ENCODE measurements around the gene PDIK1L. TPM values are rescaled to one million over a fixed set of nuclear protein-coding genes. Genes with fewer than 3 reads are reported as not detected.

Gene PDIK1L
- 4.0 TPM for total RNA-seq
- long read RNA-seq, full-length matches to known transcripts, result 14 of 15 reads
- long read RNA-seq, partial matches to known transcripts, result 0 of 15 reads
- long read RNA-seq, other reads (novel, unspliced or antisense), result 1 of 15 reads

- DNase-seq (peak; percentile 96), ATAC-seq (ENCODE audit: poor library complexity) (peak; percentile 95)
- intact Hi-C loops (cut with DNase I), result loop anchor here (5.0 kb wide), 1 partner anchor 46 kb away; the partner anchor contains the start of gene FAM110D
Measured at GRCh38 chr1:26111530-26112406, at the start of gene PDIK1L. Gene PDIK1L, plus strand, starts transcription at chr1:26111824. Its CDS starts 2,485 bp downstream, at chr1:26114309.

- DNase-seq (no peak), ATAC-seq (ENCODE audit: poor library complexity) (no peak)
- intact Hi-C loops (cut with DNase I), result loop anchor here (2.0 kb wide), 1 partner anchor 28 kb away; no protein-coding TSS in a partner anchor
Measured at GRCh38 chr1:26064553-26064952, 47.1 kb upstream of the PDIK1L start.

GRCh38 chr1:26066160-26066559 is 45.5 kb upstream of the PDIK1L start:
- ATAC-seq (ENCODE audit: poor library complexity) (peak; percentile 2), DNase-seq (no peak)
- intact Hi-C loops (cut with DNase I), result no loop called here

- peak; percentile 78 for ATAC-seq (ENCODE audit: poor library complexity)
- intact Hi-C loops (cut with DNase I), result no loop called here
- peak; percentile 84 for DNase-seq
Measured at GRCh38 chr1:26066857-26067256, 44.8 kb upstream of the PDIK1L start.

- intact Hi-C loops (cut with DNase I), result no loop called here
- DNase-seq (peak; percentile 67), ATAC-seq (ENCODE audit: poor library complexity) (peak; percentile 71)
Measured at GRCh38 chr1:26067432-26067911, 44.2 kb upstream of the PDIK1L start, which contains the start of gene TRIM63. Gene TRIM63, minus strand, starts transcription at chr1:26067630. Its CDS starts 136 bp downstream, at chr1:26067494.

- intact Hi-C loops (cut with DNase I), result no loop called here
- no peak for DNase-seq
- ATAC-seq (ENCODE audit: poor library complexity), result no peak
Measured at GRCh38 chr1:26069941-26070295, 41.7 kb upstream of the PDIK1L start.

GRCh38 chr1:26070296-26070962 is 41.2 kb upstream of the PDIK1L start:
- no peak for ATAC-seq (ENCODE audit: poor library complexity)
- intact Hi-C loops (cut with DNase I), result no loop called here
- no peak for DNase-seq

- intact Hi-C loops (cut with DNase I), result no loop called here
- ATAC-seq (ENCODE audit: poor library complexity) (no peak), DNase-seq (no peak)
Measured at GRCh38 chr1:26070963-26071342, 40.7 kb upstream of the PDIK1L start.

GRCh38 chr1:26072305-26072704 is 39.3 kb upstream of the PDIK1L start:
- ATAC-seq (ENCODE audit: poor library complexity) (peak; percentile 71), DNase-seq (peak; percentile 78)
- intact Hi-C loops (cut with DNase I), result no loop called here

GRCh38 chr1:26075421-26076144 is 36.0 kb upstream of the PDIK1L start:
- DNase-seq (peak; percentile 64), ATAC-seq (ENCODE audit: poor library complexity) (peak; percentile 73)
- intact Hi-C loops (cut with DNase I), result no loop called here

GRCh38 chr1:26077524-26077923 is 34.1 kb upstream of the PDIK1L start:
- DNase-seq, result no peak
- intact Hi-C loops (cut with DNase I), result no loop called here
- ATAC-seq (ENCODE audit: poor library complexity), result no peak

- no peak for DNase-seq
- intact Hi-C loops (cut with DNase I), result no loop called here
- no peak for ATAC-seq (ENCODE audit: poor library complexity)
Measured at GRCh38 chr1:26078286-26079177, 33.1 kb upstream of the PDIK1L start.

- ATAC-seq (ENCODE audit: poor library complexity), result no peak
- DNase-seq, result no peak
- intact Hi-C loops (cut with DNase I), result no loop called here
Measured at GRCh38 chr1:26079178-26079563, 32.5 kb upstream of the PDIK1L start.

- intact Hi-C loops (cut with DNase I), result no loop called here
- no peak for DNase-seq
- ATAC-seq (ENCODE audit: poor library complexity), result no peak
Measured at GRCh38 chr1:26079960-26080814, 31.4 kb upstream of the PDIK1L start.

GRCh38 chr1:26081267-26082019 is 30.2 kb upstream of the PDIK1L start:
- intact Hi-C loops (cut with DNase I), result no loop called here
- DNase-seq, result peak; percentile 73
- ATAC-seq (ENCODE audit: poor library complexity), result peak; percentile 49

- peak; percentile 4 for ATAC-seq (ENCODE audit: poor library complexity)
- no peak for DNase-seq
- intact Hi-C loops (cut with DNase I), result no loop called here
Measured at GRCh38 chr1:26082020-26082350, 29.6 kb upstream of the PDIK1L start.
